GM12891 (cell line): ENCODE data around the gene U2AF1L4.

Experiments used
- POLR2A ChIP-seq: IDR thresholded peaks from 2 replicates; pipeline ENCODE4 v1.6.1; 2011; ENCODE audit warnings: low read depth, low read length, control low read depth
- POLR2AphosphoS5 ChIP-seq: IDR thresholded peaks from 2 replicates; pipeline ENCODE4 v1.6.1; 2011; ENCODE audit warnings: low read depth, low read length, control low read depth
- POU2F2 ChIP-seq: IDR thresholded peaks from 2 replicates; pipeline ENCODE4 v1.6.1; 2011; ENCODE audit warnings: low read depth, mild to moderate bottlenecking, control low read depth, low read length, moderate library complexity
- SPI1 ChIP-seq: IDR thresholded peaks from 2 replicates; pipeline ENCODE4 v1.6.1; 2011; ENCODE audit warnings: low read depth, low read length, control low read depth
- TAF1 ChIP-seq: IDR thresholded peaks from 2 replicates; pipeline ENCODE4 v1.6.1; 2011; ENCODE audit warnings: low read depth, low read length, control low read depth

DNA sequence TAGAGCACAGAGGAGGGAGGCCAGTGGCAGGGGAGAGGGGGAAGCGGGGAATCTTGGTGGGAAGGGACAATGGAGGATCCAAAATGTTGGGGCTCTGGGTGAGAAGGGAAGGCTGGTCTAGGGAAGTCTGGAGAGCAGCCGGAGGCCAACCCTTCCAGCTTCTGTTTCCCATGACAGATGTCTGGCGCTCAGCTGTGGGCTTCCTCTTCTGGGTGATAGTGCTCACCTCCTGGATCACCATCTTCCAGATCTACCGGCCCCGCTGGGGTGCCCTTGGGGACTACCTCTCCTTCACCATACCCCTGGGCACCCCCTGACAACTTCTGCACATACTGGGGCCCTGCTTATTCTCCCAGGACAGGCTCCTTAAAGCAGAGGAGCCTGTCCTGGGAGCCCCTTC is 1.3 kb upstream of the U2AF1L4 start:
- TF ChIP-seq TAF1, result no peak
- TF ChIP-seq POLR2AphosphoS5, result no peak
- TF ChIP-seq POLR2A, result no peak
- no peak for TF ChIP-seq SPI1
- no peak for TF ChIP-seq POU2F2
